Osteoblast (primary cell): ENCODE measurements around the gene SPIN2B. TPM values are rescaled to one million over a fixed set of nuclear protein-coding genes. Genes with fewer than 3 reads are reported as not detected.
"Not testable (repeated sequence)": the region's sequence is repeated elsewhere in the genome, so short reads cannot be mapped to it uniquely, and the experiment has no call there.

Source experiments
- DNase-seq: peaks from one replicate; pipeline ENCODE4 v3.0.0; 2011; ENCODE audit warnings: low spot score, mixed read lengths; ENCODE audit not compliant: insufficient read length; ENCODE audit errors: missing footprints
- H2AFZ ChIP-seq: 2 replicates; pipeline ENCODE4 v1.6.0; 2011; ENCODE audit warnings: mild to moderate bottlenecking, low read length
- H3K27ac ChIP-seq: 2 replicates; pipeline ENCODE4 v1.5.1; 2011; ENCODE audit warnings: mild to moderate bottlenecking, low read depth, low read length, moderate library complexity
- H3K27me3 ChIP-seq: 2 replicates; pipeline ENCODE4 v1.6.0; 2012; ENCODE audit warnings: mild to moderate bottlenecking, control low read depth, inconsistent platforms, low read length, moderate library complexity; ENCODE audit not compliant: insufficient read depth
- H3K36me3 ChIP-seq: 2 replicates; pipeline ENCODE4 v1.5.1; 2011; ENCODE audit warnings: mild to moderate bottlenecking, low read length, control low read depth, moderate library complexity; ENCODE audit not compliant: insufficient read depth
- H3K4me1 ChIP-seq: 2 replicates; pipeline ENCODE4 v1.5.1; 2011; ENCODE audit warnings: mild to moderate bottlenecking, low read length, control low read depth, moderate library complexity; ENCODE audit not compliant: insufficient read depth
- H3K4me2 ChIP-seq: 2 replicates; pipeline ENCODE4 v1.6.0; 2011; ENCODE audit warnings: mild to moderate bottlenecking, low read length; ENCODE audit not compliant: insufficient read depth
- H3K4me3 ChIP-seq: fragments of 200-600 bp; sonication (generic); 3 replicates; pipeline ENCODE4 v1.5.1; 2012; ENCODE audit warnings: mild to moderate bottlenecking, low read length, inconsistent platforms; ENCODE audit not compliant: insufficient read depth
- H3K79me2 ChIP-seq: 2 replicates; pipeline ENCODE4 v1.6.0; 2012; ENCODE audit warnings: mild to moderate bottlenecking, low read length, control low read depth, inconsistent platforms; ENCODE audit not compliant: insufficient read depth
- H3K9me3 ChIP-seq: 2 replicates; pipeline ENCODE4 v1.5.1; 2011; ENCODE audit warnings: low read depth, low read length, control low read depth
- H4K20me1 ChIP-seq: 2 replicates; pipeline ENCODE4 v1.6.0; 2012; ENCODE audit warnings: mild to moderate bottlenecking, low read length, control low read depth; ENCODE audit not compliant: insufficient read depth
- CTCF ChIP-seq: IDR thresholded peaks from 2 replicates; pipeline ENCODE4 v1.5.1; 2011; ENCODE audit warnings: mild to moderate bottlenecking, low read depth, low read length, moderate library complexity; ENCODE audit errors: extremely low read depth
- total RNA-seq: library from RNA; depleted of rRNA; stranded (reverse); fragments of >200 nt; gene quantifications from 2 replicates; pipeline ENCODE4 v1.2.3, GENCODE V29; 2012

The SPIN2B gene
- total RNA-seq, result 7.7 and 10.1 TPM in 2 replicates

GRCh38 chrX:57121162-57121755 is at the start of gene SPIN2B:
SPIN2B (minus strand) TSS chrX:57121548.
- TF ChIP-seq CTCF, result no peak
- peak; percentile 95 for DNase-seq
- Histone ChIP-seq H3K4me3 (peak within 1 kb of the TSS; percentile 80), H2AFZ (peak within 1 kb of the TSS; percentile 85), H3K27me3 (no peaks in the 10 kb centered on the region), H4K20me1 (no peaks in the 10 kb centered on the region), H3K36me3 (no peaks in the 10 kb centered on the region), H3K9me3 (no peaks in the 10 kb centered on the region), H3K4me2 (peak within 1 kb of the TSS; percentile 75), H3K4me1 (no peaks in the 10 kb centered on the region), H3K79me2 (no peaks in the 10 kb centered on the region), H3K27ac (peak within 1 kb of the TSS; percentile 53)

GRCh38 chrX:57156397-57157049 is 35.2 kb upstream of the SPIN2B start:
- Histone ChIP-seq H3K4me3 (no peak overlapping the region), H3K79me2 (no peaks in the 10 kb centered on the region), H3K4me2 (no peak overlapping the region), H3K27me3 (no peaks in the 10 kb centered on the region), H2AFZ (no peak overlapping the region), H4K20me1 (no peaks in the 10 kb centered on the region), H3K9me3 (no peaks in the 10 kb centered on the region), H3K4me1 (no peaks in the 10 kb centered on the region), H3K36me3 (no peaks in the 10 kb centered on the region), H3K27ac (no peak overlapping the region)
- DNase-seq, result no peak
- peak; percentile 50 for TF ChIP-seq CTCF

- no peak for DNase-seq
- no peaks in the 10 kb centered on the region for H3K27me3 ChIP-seq
- no peak for TF ChIP-seq CTCF
- H3K4me2 ChIP-seq, result no peak overlapping the region
- no peak overlapping the region for H3K4me3 ChIP-seq
- H3K27ac ChIP-seq, result no peak overlapping the region
- H3K9me3 ChIP-seq, result no peaks in the 10 kb centered on the region
- no peaks in the 10 kb centered on the region for H3K79me2 ChIP-seq
- no peaks in the 10 kb centered on the region for H4K20me1 ChIP-seq
- no peaks in the 10 kb centered on the region for H3K4me1 ChIP-seq
- H3K36me3 ChIP-seq, result no peaks in the 10 kb centered on the region
- H2AFZ ChIP-seq, result no peak overlapping the region
Observed at GRCh38 chrX:57155171-57155570, 33.8 kb upstream of the SPIN2B start.

GRCh38 chrX:57152222-57152621 is 30.9 kb upstream of the SPIN2B start:
- H3K9me3 ChIP-seq, H3K79me2 ChIP-seq, H2AFZ ChIP-seq, DNase-seq, H3K4me3 ChIP-seq, H3K4me1 ChIP-seq, H3K27ac ChIP-seq, H3K27me3 ChIP-seq, H3K36me3 ChIP-seq, H3K4me2 ChIP-seq, H4K20me1 ChIP-seq: not testable (repeated sequence)
